ENCODE measurements around the gene CDC42EP2. TPM values are rescaled to one million over a fixed set of nuclear protein-coding genes. Genes with fewer than 3 reads are reported as not detected.

Gene CDC42EP2
- total and polyA plus RNA-seq, 8 donors: 0.89 to 22.0 (median 15.1) TPM; not detected in 1

DNA sequence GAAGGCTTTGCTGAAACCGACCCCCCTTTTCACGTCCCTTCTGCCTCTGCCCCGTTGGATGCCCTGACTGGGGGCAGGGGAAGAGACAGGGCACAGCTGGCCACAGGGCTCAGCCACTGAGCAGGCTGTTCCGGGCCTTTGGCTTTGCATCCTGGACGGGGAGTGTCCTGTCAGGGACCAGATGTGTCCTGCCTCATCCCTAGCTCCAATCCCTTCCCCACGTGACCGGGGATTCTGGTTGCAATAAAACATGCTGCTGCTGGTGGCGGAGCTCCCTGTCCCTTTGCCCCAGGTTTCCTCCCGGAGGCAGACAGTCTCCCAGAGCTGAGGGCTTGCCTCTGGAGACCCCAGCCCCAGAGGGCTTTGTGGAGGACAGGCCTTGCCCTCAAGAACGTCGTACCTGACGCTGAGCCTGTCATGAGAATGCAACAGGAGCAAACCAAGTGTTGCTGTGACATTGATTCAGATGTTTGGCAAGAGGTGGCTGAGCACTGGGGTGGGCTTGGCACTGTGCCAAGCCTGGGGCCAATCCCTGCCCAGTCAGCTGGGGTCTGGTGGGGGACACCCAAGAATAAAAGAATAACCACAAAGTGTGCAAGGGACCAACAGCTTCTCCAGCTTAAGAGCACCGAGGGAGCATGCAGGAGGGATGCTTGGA lies 7.3 kb downstream of the CDC42EP2 start:
- Histone ChIP-seq H3K36me3 (peaks cover 23 to 43% (median 26%) of the 10 kb centered on the region in 4 donors), H3K4me1 (peaks cover 16 to 53% (median 39%) of the 10 kb centered on the region in 4 donors), H3K4me3 (peak overlapping the region in 1 of 4 donors; percentile 9), H3K27ac (peak overlapping the region in 3 of 5 donors; percentile 10 to 53 (median 15)), H3K27me3 (no peaks in the 10 kb centered on the region), H3K9me3 (no peaks in the 10 kb centered on the region)
- TF ChIP-seq POLR2A (IDR thresholded peaks at IDR 0.05): no peak
- no peak for TF ChIP-seq POLR2AphosphoS5 (IDR thresholded peaks at IDR 0.05)
- WGBS, 5 donors: 58 to 76% (median 67%) methylated on average over 13 of the region's 13 CpGs
- intact Hi-C loops (cut with DNase I; ENCODE audit: low total_unique reads): no loop called here
- peak in 1 of 2 donors; percentile 65 for DNase-seq

DNA sequence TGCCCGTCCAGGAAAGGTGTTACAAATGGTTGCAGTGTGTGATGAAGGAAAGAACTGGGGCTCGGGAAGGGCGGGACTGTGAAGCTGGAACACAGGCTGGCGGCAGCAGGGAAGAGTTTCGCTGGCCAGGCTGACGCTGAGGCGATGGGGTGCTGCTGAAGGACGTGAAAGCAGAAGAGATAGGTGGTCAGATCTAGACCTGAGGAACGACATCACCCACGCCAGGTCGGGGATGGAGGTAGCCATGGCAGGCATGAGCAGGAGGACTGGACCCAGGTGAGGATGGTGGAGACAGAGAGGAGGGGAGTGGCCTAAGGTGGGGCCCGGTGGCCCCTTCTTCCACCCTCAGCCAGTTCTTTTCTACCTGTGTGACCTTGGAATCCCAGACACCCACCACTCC lies 9.1 kb downstream of the CDC42EP2 start:
- WGBS, 5 donors: 44 to 68% (median 57%) methylated on average over 12 of the region's 12 CpGs
- intact Hi-C loops (cut with DNase I; ENCODE audit: low total_unique reads): no loop called here
- Histone ChIP-seq H3K36me3 (peaks cover 23 to 43% (median 26%) of the 10 kb centered on the region in 4 donors), H3K27ac (no peak overlapping the region), H3K9me3 (no peaks in the 10 kb centered on the region), H3K27me3 (no peaks in the 10 kb centered on the region), H3K4me1 (peaks cover 11 to 38% (median 24%) of the 10 kb centered on the region in 4 donors), H3K4me3 (no peak overlapping the region)
- DNase-seq: no peak
- no peak for TF ChIP-seq POLR2A (IDR thresholded peaks at IDR 0.05)
- TF ChIP-seq POLR2AphosphoS5 (IDR thresholded peaks at IDR 0.05): peak in 1 of 3 donors; percentile 39
- TF ChIP-seq, protein P1, sequence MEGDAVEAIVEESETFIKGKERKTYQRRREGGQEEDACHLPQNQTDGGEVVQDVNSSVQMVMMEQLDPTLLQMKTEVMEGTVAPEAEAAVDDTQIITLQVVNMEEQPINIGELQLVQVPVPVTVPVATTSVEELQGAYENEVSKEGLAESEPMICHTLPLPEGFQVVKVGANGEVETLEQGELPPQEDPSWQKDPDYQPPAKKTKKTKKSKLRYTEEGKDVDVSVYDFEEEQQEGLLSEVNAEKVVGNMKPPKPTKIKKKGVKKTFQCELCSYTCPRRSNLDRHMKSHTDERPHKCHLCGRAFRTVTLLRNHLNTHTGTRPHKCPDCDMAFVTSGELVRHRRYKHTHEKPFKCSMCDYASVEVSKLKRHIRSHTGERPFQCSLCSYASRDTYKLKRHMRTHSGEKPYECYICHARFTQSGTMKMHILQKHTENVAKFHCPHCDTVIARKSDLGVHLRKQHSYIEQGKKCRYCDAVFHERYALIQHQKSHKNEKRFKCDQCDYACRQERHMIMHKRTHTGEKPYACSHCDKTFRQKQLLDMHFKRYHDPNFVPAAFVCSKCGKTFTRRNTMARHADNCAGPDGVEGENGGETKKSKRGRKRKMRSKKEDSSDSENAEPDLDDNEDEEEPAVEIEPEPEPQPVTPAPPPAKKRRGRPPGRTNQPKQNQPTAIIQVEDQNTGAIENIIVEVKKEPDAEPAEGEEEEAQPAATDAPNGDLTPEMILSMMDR (IDR thresholded peaks at IDR 0.05): no peak
- TF ChIP-seq EP300 (IDR thresholded peaks at IDR 0.05): no peak

DNA sequence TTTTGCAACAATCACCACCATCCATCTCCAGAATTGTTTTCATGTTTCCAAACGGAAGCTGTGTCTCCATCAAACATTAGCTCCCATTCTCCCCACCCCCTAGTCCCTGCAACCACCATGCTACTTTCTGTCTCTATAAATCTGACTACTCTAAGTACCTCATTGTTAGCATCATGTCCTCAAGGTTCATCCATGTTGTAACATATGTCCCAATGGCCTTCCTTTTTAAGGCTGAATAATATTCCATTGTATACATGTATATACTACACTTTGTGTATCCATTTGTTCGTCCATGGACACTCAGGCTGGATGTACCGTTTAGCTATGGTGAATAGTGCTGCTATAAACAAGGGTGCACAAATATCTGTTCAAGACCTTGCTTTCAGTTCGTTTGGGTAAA lies 10.8 kb downstream of the CDC42EP2 start:
- DNase-seq: no peak
- TF ChIP-seq POLR2AphosphoS5 (IDR thresholded peaks at IDR 0.05) (no peak), EP300 (IDR thresholded peaks at IDR 0.05) (no peak), POLR2A (IDR thresholded peaks at IDR 0.05) (no peak)
- TF ChIP-seq, protein P1 (IDR thresholded peaks at IDR 0.05): no peak
- Histone ChIP-seq H3K27me3 (no peaks in the 10 kb centered on the region), H3K9me3 (no peaks in the 10 kb centered on the region), H3K36me3 (peaks cover 20 to 29% (median 24%) of the 10 kb centered on the region in 4 donors), H3K4me1 (peaks cover 11 to 34% (median 21%) of the 10 kb centered on the region in 4 donors), H3K4me3 (no peak overlapping the region), H3K27ac (no peak overlapping the region)
- WGBS, 5 donors: 79 to 85% (median 82%) methylated on average over 4 of the region's 4 CpGs
- intact Hi-C loops (cut with DNase I; ENCODE audit: low total_unique reads): no loop called here

DNA sequence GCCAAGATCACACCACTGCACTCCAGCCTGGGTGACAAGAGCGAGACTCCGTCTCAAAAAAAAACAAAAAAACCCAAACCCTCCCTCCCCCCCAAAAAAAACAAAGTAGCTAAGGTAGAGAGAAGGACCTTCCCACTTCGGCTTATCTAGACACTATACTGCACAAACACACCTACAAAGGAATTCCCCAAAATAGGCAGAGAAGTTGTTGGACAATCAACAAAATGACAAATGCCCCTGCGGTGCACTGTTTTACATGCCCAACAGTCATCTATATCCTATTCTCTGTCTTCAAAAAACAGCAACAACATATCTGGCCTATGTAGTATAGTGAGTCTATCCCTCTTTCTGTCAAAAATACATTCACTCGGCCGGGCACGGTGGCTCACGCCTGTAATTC lies 12.4 kb downstream of the CDC42EP2 start:
- DNase-seq: no peak
- TF ChIP-seq, protein P1 (IDR thresholded peaks at IDR 0.05): no peak
- TF ChIP-seq POLR2A (IDR thresholded peaks at IDR 0.05) (no peak), EP300 (IDR thresholded peaks at IDR 0.05) (no peak), POLR2AphosphoS5 (IDR thresholded peaks at IDR 0.05) (no peak)
- no peak overlapping the region for H3K4me3 ChIP-seq
- no peaks in the 10 kb centered on the region for H3K9me3 ChIP-seq
- no peak overlapping the region for H3K27ac ChIP-seq
- no peaks in the 10 kb centered on the region for H3K27me3 ChIP-seq
- peaks cover 4 to 13% (median 9%) of the 10 kb centered on the region in 4 donors for H3K36me3 ChIP-seq
- intact Hi-C loops (cut with DNase I; ENCODE audit: low total_unique reads): no loop called here
- H3K4me1 ChIP-seq: peaks cover 1 to 18% (median 10%) of the 10 kb centered on the region in 4 donors
- 67 to 82% (median 76%) methylated on average over 8 of the region's 8 CpGs for WGBS, 5 donors

DNA sequence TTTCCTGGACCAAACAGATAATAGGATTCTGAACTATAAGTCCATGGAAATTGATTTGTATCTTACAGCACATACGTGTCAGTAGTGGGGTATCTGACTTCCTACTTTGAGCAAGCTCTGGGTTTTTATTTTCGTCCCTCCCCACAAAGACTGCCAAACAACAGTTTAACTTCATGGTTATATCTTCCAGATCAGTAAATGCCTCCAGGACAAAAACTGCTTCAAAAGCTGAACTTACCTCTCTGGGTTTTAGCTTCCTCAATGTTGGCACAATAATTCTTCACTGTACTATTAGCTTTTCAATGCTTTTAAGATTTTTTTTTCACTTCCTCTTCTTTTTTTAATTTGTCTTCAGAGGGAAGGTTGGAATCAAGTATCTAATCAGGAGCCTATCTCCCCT lies 14.8 kb downstream of the CDC42EP2 start:
- 23 to 45% (median 32%) methylated on average over 2 of the region's 2 CpGs for WGBS, 5 donors
- DNase-seq: no peak
- H3K9me3 ChIP-seq: no peaks in the 10 kb centered on the region
- no peaks in the 10 kb centered on the region for H3K27me3 ChIP-seq
- H3K4me3 ChIP-seq: no peak overlapping the region
- intact Hi-C loops (cut with DNase I; ENCODE audit: low total_unique reads): no loop called here
- H3K4me1 ChIP-seq: peaks cover 3 to 18% (median 8%) of the 10 kb centered on the region in 4 donors
- no peak for TF ChIP-seq POLR2A (IDR thresholded peaks at IDR 0.05)
- TF ChIP-seq POLR2AphosphoS5 (IDR thresholded peaks at IDR 0.05): no peak
- TF ChIP-seq, protein P1 (IDR thresholded peaks at IDR 0.05): no peak
- no peak for TF ChIP-seq EP300 (IDR thresholded peaks at IDR 0.05)
- no peaks in the 10 kb centered on the region for H3K36me3 ChIP-seq
- no peak overlapping the region for H3K27ac ChIP-seq
